CD14-positive monocyte (primary cell): ENCODE measurements around the gene CLEC14A. TPM values are rescaled to one million over a fixed set of nuclear protein-coding genes. Genes with fewer than 3 reads are reported as not detected.

Source experiments
- DNase-seq, 3 donors: peaks; one replicate each; pipeline ENCODE4 v3.0.0-alpha.2; 2011 to 2022
- H2AFZ ChIP-seq: 2 replicates; pipeline ENCODE4 v1.6.0; 2012; ENCODE audit warnings: mild to moderate bottlenecking, low read depth, low read length, inconsistent platforms; ENCODE audit not compliant: insufficient read depth, poor library complexity, severe bottlenecking
- H3K27ac ChIP-seq, 2 donors: 1 replicate in 1 of 2; 2 replicates in 1 of 2; pipeline ENCODE4 v1.5.1; 2012 to 2013; ENCODE audit warnings: low read length in 2 of 2, control low read depth in 1 of 2, inconsistent platforms in 1 of 2, low read depth in 1 of 2, mild to moderate bottlenecking in 1 of 2
- H3K27me3 ChIP-seq, 2 donors: one replicate each; pipeline versions ENCODE4 v1.6.0 to v1.6.1; 2011 to 2013; ENCODE audit warnings: low read length in 2 of 2; ENCODE audit not compliant: control insufficient read depth in 2 of 2, insufficient read depth in 2 of 2
- H3K36me3 ChIP-seq, 2 donors: replicated peaks in 1 of 2; 1 replicate in 1 of 2; 2 replicates in 1 of 2; pipeline versions ENCODE4 v1.5.1 to v1.6.1; 2012 to 2013; ENCODE audit warnings: low read length in 2 of 2, control low read depth in 1 of 2, inconsistent platforms in 1 of 2, mild to moderate bottlenecking in 1 of 2; ENCODE audit not compliant: insufficient read depth in 2 of 2, control insufficient read depth in 1 of 2
- H3K4me1 ChIP-seq, 2 donors: 1 replicate in 1 of 2; 2 replicates in 1 of 2; pipeline versions ENCODE4 v1.5.1 to v1.6.1; 2012 to 2013; ENCODE audit warnings: low read length in 2 of 2, control low read depth in 1 of 2, inconsistent platforms in 1 of 2, mild to moderate bottlenecking in 1 of 2, moderate library complexity in 1 of 2; ENCODE audit not compliant: insufficient read depth in 2 of 2, control insufficient read depth in 1 of 2
- H3K4me2 ChIP-seq: replicated peaks from 2 replicates; pipeline ENCODE3; 2012; ENCODE audit warnings: low read length, moderate library complexity, mild to moderate bottlenecking; ENCODE audit not compliant: poor library complexity, severe bottlenecking; ENCODE audit errors: extremely low read depth
- H3K4me3 ChIP-seq, 3 experiments: fragments of 200-600 bp in 1 of 3; sonication (generic) in 1 of 3; replicated peaks in 1 of 3; 1 replicate in 2 of 3; 2 replicates in 1 of 3; pipeline ENCODE4 v1.5.1; 2011 to 2013; ENCODE audit warnings: low read length in 3 of 3, mild to moderate bottlenecking in 3 of 3, control low read depth in 2 of 3, low read depth in 2 of 3, inconsistent platforms in 1 of 3, moderate library complexity in 1 of 3
- H3K79me2 ChIP-seq: 2 replicates; pipeline ENCODE4 v1.6.0; 2012; ENCODE audit warnings: mild to moderate bottlenecking, control low read depth, inconsistent platforms, low read length, moderate library complexity; ENCODE audit not compliant: insufficient read depth
- H3K9ac ChIP-seq: 2 replicates; pipeline ENCODE4 v1.6.0; 2017; ENCODE audit warnings: low read length, mild to moderate bottlenecking; ENCODE audit not compliant: insufficient read depth, poor library complexity, severe bottlenecking
- H3K9me3 ChIP-seq, 2 donors: replicated peaks in 1 of 2; 1 replicate in 1 of 2; 2 replicates in 1 of 2; pipeline versions ENCODE4 v1.5.1 to v1.6.1; 2012 to 2013; ENCODE audit warnings: low read length in 2 of 2, control low read depth in 1 of 2; ENCODE audit not compliant: control insufficient read depth in 1 of 2, insufficient read depth in 1 of 2
- H4K20me1 ChIP-seq: 2 replicates; pipeline ENCODE4 v1.6.0; 2012; ENCODE audit warnings: mild to moderate bottlenecking, low read length, control low read depth, moderate library complexity; ENCODE audit not compliant: insufficient read depth
- H3K27ac Mint-ChIP-seq, 7 donors: one replicate each; pipeline ENCODE4 v1.8.0; 2020; ENCODE audit warnings: mild to moderate bottlenecking in 7 of 7, mixed read lengths in 7 of 7, moderate library complexity in 6 of 7, inconsistent platforms in 2 of 7
- H3K27me3 Mint-ChIP-seq, 3 donors: one replicate each; pipeline ENCODE4 v1.8.0; 2021 to 2022; ENCODE audit warnings: low read depth in 3 of 3, mild to moderate bottlenecking in 3 of 3, mixed read lengths in 3 of 3, moderate library complexity in 3 of 3, inconsistent platforms in 1 of 3
- H3K36me3 Mint-ChIP-seq, 2 donors: one replicate each; pipeline ENCODE4 v1.8.0; 2020; ENCODE audit warnings: mixed read lengths in 2 of 2, inconsistent platforms in 1 of 2, mild to moderate bottlenecking in 1 of 2
- H3K4me1 Mint-ChIP-seq: one replicate; pipeline ENCODE4 v1.8.0; 2020; ENCODE audit warnings: mild to moderate bottlenecking, mixed read lengths
- H3K4me3 Mint-ChIP-seq, 2 donors: one replicate each; pipeline ENCODE4 v1.8.0; 2020; ENCODE audit warnings: mild to moderate bottlenecking in 2 of 2, mixed read lengths in 2 of 2, moderate library complexity in 1 of 2
- H3K9me3 Mint-ChIP-seq, 7 donors: one replicate each; pipeline ENCODE4 v1.8.0; 2020 to 2022; ENCODE audit warnings: mixed read lengths in 7 of 7, mild to moderate bottlenecking in 6 of 7, moderate library complexity in 6 of 7, inconsistent platforms in 2 of 7
- CTCF ChIP-seq: fragments of 200-600 bp; IDR thresholded peaks from one replicate; pipeline ENCODE4 v1.8.0; 2022; ENCODE audit warnings: antibody characterized with exemption, mild to moderate bottlenecking
- WGBS: methylation state at CpG from one replicate; pipeline ENCODE4 v1.1.5; 2013; ENCODE audit warnings: missing lambda C conversion rate; ENCODE audit not compliant: insufficient coverage; 5-methylcytosine and 5-hydroxymethylcytosine counted together
- intact Hi-C, 2 donors: fragments of 100-400 bp; cut with micrococcal nuclease; formaldehyde crosslinking; loops; one replicate each; pipeline versions ENCODE4 v1.15.0 to v1.15.1; 2023
- polyA plus RNA-seq, 3 donors: library from polyadenylated mRNA; depleted of rRNA in 1 of 3; unstranded in 2 of 3; stranded (reverse) in 1 of 3; fragments of 300-500 nt in 2 of 3; fragments of >200 nt in 1 of 3; fragmentation: Illumina TruSeq in 2 of 3; gene quantifications; 1 replicate in 2 of 3; 2 replicates in 1 of 3; pipeline ENCODE4 v1.2.3, GENCODE V29; 2012 to 2021

CLEC14A gene
- polyA plus RNA-seq, 3 donors = not detected

- Mint-ChIP-seq H3K4me3 (no peak overlapping the region), H3K27me3 (peaks cover 0 to 4% (median 3%) of the 10 kb centered on the region in 3 donors), H3K27ac (no peak overlapping the region), H3K36me3 (no peaks in the 10 kb centered on the region), H3K9me3 (peaks cover 0 to 2% (median 0%) of the 10 kb centered on the region in 7 donors), H3K4me1 (no peaks in the 10 kb centered on the region)
- Histone ChIP-seq H3K36me3 (no peaks in the 10 kb centered on the region), H3K4me2 (no peak overlapping the region), H2AFZ (no peak overlapping the region), H4K20me1 (no peaks in the 10 kb centered on the region), H3K79me2 (no peaks in the 10 kb centered on the region), H3K4me1 (no peaks in the 10 kb centered on the region), H3K4me3 (no peak overlapping the region), H3K27ac (no peak overlapping the region), H3K9me3 (no peaks in the 10 kb centered on the region), H3K27me3 (no peaks in the 10 kb centered on the region), H3K9ac (no peak overlapping the region)
- no peak for TF ChIP-seq CTCF
- DNase-seq = no peak
- intact Hi-C loops = no loop called here
- no CpG with 5 or more reads among the region's 2 CpGs for WGBS
Measured at GRCh38 chr14:38285962-38286361, 30.1 kb upstream of the CLEC14A start.

GRCh38 chr14:38282936-38283335 lies 27.0 kb upstream of the CLEC14A start:
- intact Hi-C loops = no loop called here
- Mint-ChIP-seq H3K27ac (no peak overlapping the region), H3K9me3 (peaks cover 0 to 4% (median 1%) of the 10 kb centered on the region in 7 donors), H3K4me1 (no peaks in the 10 kb centered on the region), H3K27me3 (peaks cover 0 to 3% (median 3%) of the 10 kb centered on the region in 3 donors), H3K4me3 (no peak overlapping the region), H3K36me3 (no peaks in the 10 kb centered on the region)
- no peak overlapping the region for H3K27ac ChIP-seq
- no peaks in the 10 kb centered on the region for H3K4me1 ChIP-seq
- H3K4me2 ChIP-seq = no peak overlapping the region
- no peak overlapping the region for H2AFZ ChIP-seq
- H4K20me1 ChIP-seq = no peaks in the 10 kb centered on the region
- DNase-seq = no peak
- H3K27me3 ChIP-seq = no peaks in the 10 kb centered on the region
- no peaks in the 10 kb centered on the region for H3K9me3 ChIP-seq
- no peaks in the 10 kb centered on the region for H3K36me3 ChIP-seq
- H3K4me3 ChIP-seq = no peak overlapping the region
- TF ChIP-seq CTCF = no peak
- H3K9ac ChIP-seq = no peak overlapping the region
- H3K79me2 ChIP-seq = no peaks in the 10 kb centered on the region
